Measurements from ENCODE around the gene TPRG1.

DNA sequence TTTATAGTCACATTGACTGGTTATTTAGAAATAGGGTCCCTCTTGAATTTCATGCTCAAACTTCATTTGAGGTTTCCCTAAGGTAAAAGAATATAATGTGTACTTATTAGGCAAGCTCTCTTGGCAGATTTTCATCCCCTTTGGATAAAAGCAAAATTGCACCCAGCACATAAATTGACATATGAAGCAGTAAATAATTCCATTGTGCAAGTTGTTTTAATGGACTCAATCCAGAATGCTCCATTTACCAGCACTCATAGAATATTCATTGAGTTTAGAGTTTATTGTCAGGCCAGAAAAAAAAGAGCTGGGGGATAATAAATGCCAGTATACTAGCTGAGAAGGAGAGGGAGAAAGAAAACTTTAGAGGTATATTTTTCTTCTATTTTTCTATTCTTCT, 136.8 kb downstream of the TPRG1 start:
- TF ChIP-seq FOXA1 (IDR thresholded peaks at IDR 0.05): no peak
- TF ChIP-seq, protein P1, sequence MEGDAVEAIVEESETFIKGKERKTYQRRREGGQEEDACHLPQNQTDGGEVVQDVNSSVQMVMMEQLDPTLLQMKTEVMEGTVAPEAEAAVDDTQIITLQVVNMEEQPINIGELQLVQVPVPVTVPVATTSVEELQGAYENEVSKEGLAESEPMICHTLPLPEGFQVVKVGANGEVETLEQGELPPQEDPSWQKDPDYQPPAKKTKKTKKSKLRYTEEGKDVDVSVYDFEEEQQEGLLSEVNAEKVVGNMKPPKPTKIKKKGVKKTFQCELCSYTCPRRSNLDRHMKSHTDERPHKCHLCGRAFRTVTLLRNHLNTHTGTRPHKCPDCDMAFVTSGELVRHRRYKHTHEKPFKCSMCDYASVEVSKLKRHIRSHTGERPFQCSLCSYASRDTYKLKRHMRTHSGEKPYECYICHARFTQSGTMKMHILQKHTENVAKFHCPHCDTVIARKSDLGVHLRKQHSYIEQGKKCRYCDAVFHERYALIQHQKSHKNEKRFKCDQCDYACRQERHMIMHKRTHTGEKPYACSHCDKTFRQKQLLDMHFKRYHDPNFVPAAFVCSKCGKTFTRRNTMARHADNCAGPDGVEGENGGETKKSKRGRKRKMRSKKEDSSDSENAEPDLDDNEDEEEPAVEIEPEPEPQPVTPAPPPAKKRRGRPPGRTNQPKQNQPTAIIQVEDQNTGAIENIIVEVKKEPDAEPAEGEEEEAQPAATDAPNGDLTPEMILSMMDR (IDR thresholded peaks at IDR 0.05; ENCODE audit: low read depth, low read length, missing input control): no peak

Measured in liver (tissue), 2 donors.